Tibial artery (tissue), 4 donors: ENCODE data around the gene GOLM1.

Experiments
- DNase-seq, 2 donors: peaks; one replicate each; pipeline ENCODE4 v3.0.0-alpha.2; 2019
- H3K27ac ChIP-seq, 2 donors: fragments of 200-600 bp; sonication (generic) in 1 of 2; 1 replicate in 1 of 2; 2 replicates in 1 of 2; pipeline ENCODE4 v1.5.1; 2018 to 2019; ENCODE audit warnings: mild to moderate bottlenecking in 1 of 2
- H3K27me3 ChIP-seq, 2 donors: fragments of 200-600 bp; sonication (generic) in 1 of 2; one replicate each; pipeline versions ENCODE4 v1.5.1 to v1.6.0; 2016 to 2019
- H3K36me3 ChIP-seq, 3 donors: fragments of 200-600 bp; sonication (generic) in 2 of 3; one replicate each; pipeline ENCODE4 v1.5.1; 2016 to 2019; ENCODE audit warnings: mild to moderate bottlenecking in 2 of 3
- H3K4me1 ChIP-seq, 4 donors: fragments of 200-600 bp; sonication (generic) in 2 of 4; 1 replicate in 3 of 4; 2 replicates in 1 of 4; pipeline ENCODE4 v1.5.1; 2016 to 2019
- H3K4me3 ChIP-seq, 2 donors: fragments of 200-600 bp; sonication (generic) in 1 of 2; 1 replicate in 1 of 2; 2 replicates in 1 of 2; pipeline ENCODE4 v1.5.1; 2018 to 2019; ENCODE audit warnings: mild to moderate bottlenecking in 2 of 2
- H3K9me3 ChIP-seq, 3 donors: fragments of 200-600 bp; sonication (generic) in 1 of 3; one replicate each; pipeline ENCODE4 v1.5.1; 2016 to 2019
- intact Hi-C: fragments of 100-400 bp; cut with DNase I; formaldehyde crosslinking; loops from one replicate; pipeline ENCODE4 v1.15.0; 2023; ENCODE audit warnings: low total_unique reads
- TF ChIP-seq, protein P1 (sequence below), 2 experiments: fragments of 200-600 bp in 1 of 2; fragments of 450-650 bp in 1 of 2; IDR thresholded peaks; one replicate each; pipeline ENCODE4 v1.5.1; 2017 to 2019; ENCODE audit warnings: antibody characterized with exemption in 2 of 2, mild to moderate bottlenecking in 1 of 2, moderate library complexity in 1 of 2

The GOLM1 gene

DNA sequence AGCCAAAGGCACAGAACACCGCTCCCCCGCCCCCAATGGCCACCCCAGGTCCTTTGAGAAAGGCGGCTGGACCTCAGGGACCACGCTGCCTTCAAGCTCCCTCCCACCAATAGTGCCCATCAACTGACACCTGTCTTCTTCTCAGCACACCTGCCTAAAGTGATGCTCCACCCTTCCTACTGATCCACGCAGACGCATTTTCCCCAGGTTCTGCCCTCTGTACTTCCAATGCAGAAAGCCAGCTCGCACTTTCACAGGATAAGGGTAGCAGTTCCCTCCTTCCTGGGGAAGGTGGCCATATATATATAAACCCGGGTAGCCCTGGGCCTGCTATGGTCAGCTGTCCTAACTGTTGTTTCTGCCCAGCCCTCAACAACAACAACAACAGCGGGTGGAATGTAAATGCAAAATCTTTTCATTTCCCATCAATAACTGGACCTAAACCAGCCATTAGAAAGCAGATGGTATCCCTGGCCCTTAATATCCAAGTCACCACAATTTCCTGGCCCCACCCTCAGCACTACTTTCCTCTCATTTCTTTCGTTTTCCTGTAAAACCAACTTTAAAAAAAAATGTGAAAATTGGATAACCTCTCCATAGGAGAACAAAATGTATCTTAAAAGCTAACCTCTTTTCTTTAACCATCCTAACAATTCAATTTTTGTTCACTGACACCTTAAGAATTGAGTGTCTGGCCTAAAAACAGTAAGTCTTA, 1.7 kb downstream of the GOLM1 start:
- TF ChIP-seq, protein P1, sequence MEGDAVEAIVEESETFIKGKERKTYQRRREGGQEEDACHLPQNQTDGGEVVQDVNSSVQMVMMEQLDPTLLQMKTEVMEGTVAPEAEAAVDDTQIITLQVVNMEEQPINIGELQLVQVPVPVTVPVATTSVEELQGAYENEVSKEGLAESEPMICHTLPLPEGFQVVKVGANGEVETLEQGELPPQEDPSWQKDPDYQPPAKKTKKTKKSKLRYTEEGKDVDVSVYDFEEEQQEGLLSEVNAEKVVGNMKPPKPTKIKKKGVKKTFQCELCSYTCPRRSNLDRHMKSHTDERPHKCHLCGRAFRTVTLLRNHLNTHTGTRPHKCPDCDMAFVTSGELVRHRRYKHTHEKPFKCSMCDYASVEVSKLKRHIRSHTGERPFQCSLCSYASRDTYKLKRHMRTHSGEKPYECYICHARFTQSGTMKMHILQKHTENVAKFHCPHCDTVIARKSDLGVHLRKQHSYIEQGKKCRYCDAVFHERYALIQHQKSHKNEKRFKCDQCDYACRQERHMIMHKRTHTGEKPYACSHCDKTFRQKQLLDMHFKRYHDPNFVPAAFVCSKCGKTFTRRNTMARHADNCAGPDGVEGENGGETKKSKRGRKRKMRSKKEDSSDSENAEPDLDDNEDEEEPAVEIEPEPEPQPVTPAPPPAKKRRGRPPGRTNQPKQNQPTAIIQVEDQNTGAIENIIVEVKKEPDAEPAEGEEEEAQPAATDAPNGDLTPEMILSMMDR (IDR thresholded peaks at IDR 0.05), result no peak
- no peak overlapping the region for H3K4me3 ChIP-seq
- H3K9me3 ChIP-seq, result no peaks in the 10 kb centered on the region
- no peaks in the 10 kb centered on the region for H3K36me3 ChIP-seq
- DNase-seq, result no peak
- H3K4me1 ChIP-seq, result peaks cover 0 to 19% (median 6%) of the 10 kb centered on the region in 4 donors
- H3K27me3 ChIP-seq, result no peaks in the 10 kb centered on the region
- no peak overlapping the region for H3K27ac ChIP-seq
- intact Hi-C loops, result no loop called here

DNA sequence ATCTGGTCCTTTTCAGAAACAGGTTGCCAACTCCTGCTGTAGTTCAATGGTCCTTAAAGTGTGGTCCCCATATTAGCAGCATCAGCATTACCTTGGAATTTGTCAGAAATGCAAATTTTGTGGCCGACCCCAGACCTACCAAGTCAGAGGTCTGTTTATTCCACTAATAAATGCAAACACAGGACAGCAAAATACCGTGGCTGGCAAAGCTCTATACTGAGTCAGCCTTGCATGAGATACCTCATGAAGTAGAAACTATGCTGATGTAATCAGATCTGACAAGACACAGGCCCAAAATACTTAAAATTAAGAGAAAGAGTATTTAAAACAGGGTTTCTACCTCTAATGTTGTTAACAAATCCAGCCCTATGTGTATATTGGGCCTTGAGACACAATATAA, 3.0 kb downstream of the GOLM1 start:
- Histone ChIP-seq H3K27me3 (no peaks in the 10 kb centered on the region), H3K27ac (no peak overlapping the region), H3K4me1 (peaks cover 0 to 19% (median 6%) of the 10 kb centered on the region in 4 donors), H3K9me3 (no peaks in the 10 kb centered on the region), H3K36me3 (no peaks in the 10 kb centered on the region), H3K4me3 (no peak overlapping the region)
- DNase-seq, result no peak
- TF ChIP-seq, protein P1 (IDR thresholded peaks at IDR 0.05), result no peak
- intact Hi-C loops, result no loop called here

DNA sequence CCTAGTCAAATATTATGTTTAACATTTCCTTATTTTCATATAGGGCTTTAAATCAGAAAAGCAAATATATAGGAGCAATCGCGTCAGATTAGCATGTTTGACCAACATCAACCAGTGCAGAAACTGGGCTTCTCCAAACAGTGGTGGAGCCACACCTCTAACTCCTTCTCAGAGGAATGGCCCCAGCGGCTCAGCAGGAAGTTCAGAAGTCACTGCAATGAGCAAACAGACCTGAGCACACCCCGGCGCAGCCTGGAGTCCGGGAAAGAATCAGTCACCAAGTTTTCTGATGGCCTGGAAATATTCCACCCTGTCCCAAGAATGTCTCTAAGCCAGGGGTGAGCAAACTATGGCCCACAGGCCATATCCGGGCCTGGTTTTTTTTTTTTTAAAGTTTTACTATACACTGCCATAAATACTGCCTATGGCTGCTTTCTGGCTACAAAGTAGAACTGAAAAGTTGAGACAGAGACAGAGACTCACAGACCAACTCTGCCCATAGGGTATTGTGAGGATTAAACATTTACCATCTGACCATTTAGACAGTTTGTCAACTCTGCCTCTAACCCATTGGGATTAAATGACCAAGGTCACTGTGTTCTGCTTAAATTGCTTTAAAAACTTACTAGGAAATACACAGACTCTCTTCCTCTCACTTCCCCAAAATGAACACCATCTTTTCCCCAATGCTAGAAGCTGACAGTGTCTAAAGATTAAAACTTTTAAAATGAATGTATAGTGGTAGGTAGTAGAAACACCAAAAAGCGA, 5.4 kb downstream of the GOLM1 start:
- Histone ChIP-seq H3K9me3 (no peaks in the 10 kb centered on the region), H3K36me3 (no peaks in the 10 kb centered on the region), H3K4me3 (no peak overlapping the region), H3K27me3 (no peaks in the 10 kb centered on the region), H3K27ac (no peak overlapping the region), H3K4me1 (peaks cover 0 to 11% (median 5%) of the 10 kb centered on the region in 4 donors)
- TF ChIP-seq, protein P1 (IDR thresholded peaks at IDR 0.05), result no peak
- DNase-seq, result no peak
- intact Hi-C loops, result no loop called here

DNA sequence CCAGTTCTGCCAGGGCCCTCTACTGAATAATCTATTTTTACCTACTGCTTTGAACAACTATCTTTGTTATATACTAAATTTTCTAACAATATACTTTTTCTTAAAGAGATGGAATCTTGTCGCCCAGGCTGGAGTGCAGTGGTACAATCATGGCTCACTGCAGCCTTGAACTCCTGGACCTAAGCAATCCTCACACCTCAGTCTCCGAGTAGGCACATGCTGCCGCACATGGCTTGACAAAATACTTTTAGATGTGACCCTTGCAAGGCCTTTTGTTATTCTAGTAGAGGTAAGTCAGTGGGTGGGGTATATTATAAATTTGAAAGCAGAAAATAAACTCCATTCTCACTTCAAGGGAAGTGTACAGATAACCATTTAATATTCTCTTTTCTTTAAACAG, 7.9 kb downstream of the GOLM1 start:
- Histone ChIP-seq H3K4me1 (no peaks in the 10 kb centered on the region), H3K9me3 (no peaks in the 10 kb centered on the region), H3K36me3 (no peaks in the 10 kb centered on the region), H3K27me3 (no peaks in the 10 kb centered on the region), H3K4me3 (no peak overlapping the region), H3K27ac (no peak overlapping the region)
- no peak for DNase-seq
- TF ChIP-seq, protein P1 (IDR thresholded peaks at IDR 0.05), result no peak
- intact Hi-C loops, result no loop called here

DNA sequence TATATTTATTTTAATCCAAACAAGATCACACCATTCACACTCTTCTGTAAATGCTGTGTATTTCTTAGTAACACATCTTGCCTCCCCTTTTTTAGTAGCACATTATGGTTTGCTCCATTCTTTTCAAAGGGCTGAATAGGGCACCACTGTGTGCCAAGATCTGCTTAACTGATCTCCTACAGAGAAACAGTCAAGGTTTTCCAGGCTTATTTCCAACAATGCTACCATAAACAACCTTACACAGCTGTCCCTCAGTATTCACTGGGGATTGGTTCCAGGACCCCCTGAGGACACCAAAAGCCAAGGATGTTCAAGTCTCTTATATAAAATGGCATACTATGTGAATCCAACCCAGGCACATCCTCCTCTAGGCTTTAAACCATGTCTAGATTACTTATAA, 16.5 kb downstream of the GOLM1 start:
- Histone ChIP-seq H3K27ac (no peak overlapping the region), H3K9me3 (no peaks in the 10 kb centered on the region), H3K4me3 (no peak overlapping the region), H3K36me3 (peaks cover 0 to 5% (median 0%) of the 10 kb centered on the region in 3 donors), H3K4me1 (no peaks in the 10 kb centered on the region), H3K27me3 (no peaks in the 10 kb centered on the region)
- intact Hi-C loops, result no loop called here
- TF ChIP-seq, protein P1 (IDR thresholded peaks at IDR 0.05), result no peak
- DNase-seq, result no peak
